NT2/D1 (cell line): ENCODE measurements around the gene MICOS13.

Source experiments
- DNase-seq: peaks from one replicate; pipeline ENCODE4 v3.0.0-alpha.2; 2011; ENCODE audit warnings: low read depth, low spot score
- H3K27me3 ChIP-seq: 2 replicates; pipeline ENCODE4 v1.6.0; 2011; ENCODE audit warnings: mild to moderate bottlenecking; ENCODE audit not compliant: insufficient read length, insufficient read depth
- H3K36me3 ChIP-seq: 2 replicates; pipeline ENCODE4 v1.6.1; 2011; ENCODE audit warnings: mild to moderate bottlenecking, low read length, mixed read lengths; ENCODE audit not compliant: insufficient read depth, insufficient read length
- H3K4me1 ChIP-seq: 2 replicates; pipeline ENCODE4 v1.5.1; 2011; ENCODE audit not compliant: insufficient read depth, insufficient read length
- H3K4me3 ChIP-seq: 2 replicates; pipeline ENCODE4 v1.5.1; 2011; ENCODE audit warnings: low read depth; ENCODE audit not compliant: insufficient read length
- H3K9ac ChIP-seq: 2 replicates; pipeline ENCODE4 v1.6.0; 2011; ENCODE audit warnings: low read depth; ENCODE audit not compliant: insufficient read length
- H3K9me3 ChIP-seq: 2 replicates; pipeline ENCODE4 v1.5.1; 2011; ENCODE audit warnings: mild to moderate bottlenecking, low read length; ENCODE audit not compliant: insufficient read depth
- SUZ12 ChIP-seq: IDR thresholded peaks from 2 replicates; pipeline ENCODE4 v1.6.1; 2011; ENCODE audit not compliant: insufficient read length, insufficient read depth; ENCODE audit errors: extremely low read depth
- YY1 ChIP-seq: IDR thresholded peaks from 2 replicates; pipeline ENCODE4 v1.6.1; 2011; ENCODE audit not compliant: insufficient read length, insufficient read depth
- ZNF274 ChIP-seq: IDR thresholded peaks from 2 replicates; pipeline ENCODE4 v1.6.1; 2011; ENCODE audit warnings: mild to moderate bottlenecking, low read depth, low read length

The MICOS13 gene

GRCh38 chr19:5681391-5682106 is 1.2 kb upstream of the MICOS13 start:
- peaks cover 19% of the 10 kb centered on the region for H3K36me3 ChIP-seq
- peak overlapping the region; percentile 92 for H3K4me3 ChIP-seq
- no peak for TF ChIP-seq ZNF274
- no peak for TF ChIP-seq YY1
- TF ChIP-seq SUZ12 = no peak
- peak overlapping the region; percentile 84 for H3K9ac ChIP-seq
- no peaks in the 10 kb centered on the region for H3K27me3 ChIP-seq
- no peak for DNase-seq
- no peaks in the 10 kb centered on the region for H3K9me3 ChIP-seq
- H3K4me1 ChIP-seq = peaks cover 11% of the 10 kb centered on the region

- Histone ChIP-seq H3K9ac (peak overlapping the region; percentile 85), H3K4me1 (peaks cover 8% of the 10 kb centered on the region), H3K36me3 (peaks cover 33% of the 10 kb centered on the region), H3K27me3 (no peaks in the 10 kb centered on the region), H3K4me3 (peak overlapping the region; percentile 92), H3K9me3 (no peaks in the 10 kb centered on the region)
- TF ChIP-seq YY1 (no peak), SUZ12 (no peak), ZNF274 (no peak)
- DNase-seq = no peak
Observed at GRCh38 chr19:5680084-5680436, 256 bp downstream of the MICOS13 start.

- H3K4me3 ChIP-seq = peak overlapping the region; percentile 92
- no peaks in the 10 kb centered on the region for H3K27me3 ChIP-seq
- H3K4me1 ChIP-seq = peaks cover 12% of the 10 kb centered on the region
- peak overlapping the region; percentile 85 for H3K9ac ChIP-seq
- H3K36me3 ChIP-seq = peaks cover 34% of the 10 kb centered on the region
- no peak for DNase-seq
- no peaks in the 10 kb centered on the region for H3K9me3 ChIP-seq
- TF ChIP-seq YY1 = no peak
- TF ChIP-seq SUZ12 = no peak
- no peak for TF ChIP-seq ZNF274
Observed at GRCh38 chr19:5679289-5680083, 830 bp downstream of the MICOS13 start.

- DNase-seq = no peak
- peak overlapping the region; percentile 32 for H3K9ac ChIP-seq
- H3K4me3 ChIP-seq = no peak overlapping the region
Observed at GRCh38 chr19:5678071-5678718, 2.1 kb downstream of the MICOS13 start.

GRCh38 chr19:5677580-5677979 is 2.7 kb downstream of the MICOS13 start:
- no peak overlapping the region for H3K4me3 ChIP-seq
- H3K4me1 ChIP-seq = peaks cover 12% of the 10 kb centered on the region
- no peak for TF ChIP-seq ZNF274
- TF ChIP-seq SUZ12 = no peak
- no peak for TF ChIP-seq YY1
- no peak for DNase-seq
- H3K27me3 ChIP-seq = no peaks in the 10 kb centered on the region
- H3K9me3 ChIP-seq = no peaks in the 10 kb centered on the region
- no peak overlapping the region for H3K9ac ChIP-seq
- peaks cover 48% of the 10 kb centered on the region for H3K36me3 ChIP-seq

More at GRCh38 chr19:5678071-5678718, 2.1 kb downstream of the MICOS13 start:
- Histone ChIP-seq H3K36me3 (peaks cover 41% of the 10 kb centered on the region), H3K4me1 (peaks cover 12% of the 10 kb centered on the region), H3K27me3 (no peaks in the 10 kb centered on the region), H3K9me3 (no peaks in the 10 kb centered on the region)
- TF ChIP-seq ZNF274 (no peak), SUZ12 (no peak), YY1 (no peak)

- Histone ChIP-seq H3K36me3 (peaks cover 50% of the 10 kb centered on the region), H3K9me3 (no peaks in the 10 kb centered on the region), H3K27me3 (no peaks in the 10 kb centered on the region), H3K4me3 (no peak overlapping the region), H3K9ac (no peak overlapping the region), H3K4me1 (peaks cover 10% of the 10 kb centered on the region)
- TF ChIP-seq SUZ12 (no peak), YY1 (no peak), ZNF274 (no peak)
- DNase-seq = no peak
Observed at GRCh38 chr19:5677136-5677535, 3.2 kb downstream of the MICOS13 start.

GRCh38 chr19:5676772-5677105 is 3.6 kb downstream of the MICOS13 start:
- Histone ChIP-seq H3K27me3 (no peaks in the 10 kb centered on the region), H3K4me3 (no peak overlapping the region), H3K36me3 (peaks cover 54% of the 10 kb centered on the region), H3K9ac (no peak overlapping the region), H3K9me3 (no peaks in the 10 kb centered on the region), H3K4me1 (peaks cover 10% of the 10 kb centered on the region)
- DNase-seq = no peak
- TF ChIP-seq ZNF274 (no peak), YY1 (no peak), SUZ12 (no peak)
